Retina (tissue), 1 donor: ENCODE results near the gene PIGQ.

Experiments
- DNase-seq: peaks from one replicate; pipeline ENCODE4 v3.0.0-alpha.2; 2016

The PIGQ gene

DNA sequence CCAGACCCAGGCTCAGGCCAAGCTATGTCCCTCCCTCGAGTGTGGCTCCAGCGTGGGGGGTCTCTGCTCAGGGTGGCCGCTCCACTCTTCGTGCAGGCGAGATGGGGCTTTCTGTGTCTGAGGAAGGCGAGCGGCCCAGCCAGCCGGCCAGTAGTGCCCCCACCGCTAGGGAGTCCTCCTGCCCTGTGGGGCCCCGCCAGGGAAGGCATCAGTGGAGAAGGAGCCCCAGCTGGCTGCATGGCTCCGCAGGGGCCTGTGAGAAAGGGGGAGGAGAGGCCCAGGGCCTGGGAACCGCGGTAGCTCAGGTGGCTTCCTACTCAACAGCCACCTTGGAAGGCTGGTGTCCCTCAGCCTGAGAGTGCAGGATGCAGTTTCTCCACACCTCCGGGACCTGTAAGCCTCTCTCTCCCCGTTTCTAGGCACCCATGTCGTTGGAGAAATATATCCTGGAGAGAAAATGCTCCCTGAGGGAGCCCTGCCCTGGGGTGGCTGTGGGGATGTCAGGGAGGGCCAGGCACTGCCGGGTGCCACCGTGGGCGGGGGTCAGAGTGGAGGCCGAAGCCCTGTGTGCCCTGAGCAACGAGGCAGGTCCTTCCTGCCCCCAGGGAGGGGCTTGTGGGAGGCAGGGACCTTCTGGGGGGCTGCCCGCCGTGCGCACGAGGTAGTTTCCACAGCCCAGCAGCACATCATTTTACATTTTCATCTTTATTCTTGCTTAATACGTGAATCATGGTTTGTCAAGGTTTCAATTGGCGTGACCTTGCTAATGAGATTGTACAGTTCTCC, 3.3 kb downstream of the PIGQ start:
- no peak for DNase-seq

DNA sequence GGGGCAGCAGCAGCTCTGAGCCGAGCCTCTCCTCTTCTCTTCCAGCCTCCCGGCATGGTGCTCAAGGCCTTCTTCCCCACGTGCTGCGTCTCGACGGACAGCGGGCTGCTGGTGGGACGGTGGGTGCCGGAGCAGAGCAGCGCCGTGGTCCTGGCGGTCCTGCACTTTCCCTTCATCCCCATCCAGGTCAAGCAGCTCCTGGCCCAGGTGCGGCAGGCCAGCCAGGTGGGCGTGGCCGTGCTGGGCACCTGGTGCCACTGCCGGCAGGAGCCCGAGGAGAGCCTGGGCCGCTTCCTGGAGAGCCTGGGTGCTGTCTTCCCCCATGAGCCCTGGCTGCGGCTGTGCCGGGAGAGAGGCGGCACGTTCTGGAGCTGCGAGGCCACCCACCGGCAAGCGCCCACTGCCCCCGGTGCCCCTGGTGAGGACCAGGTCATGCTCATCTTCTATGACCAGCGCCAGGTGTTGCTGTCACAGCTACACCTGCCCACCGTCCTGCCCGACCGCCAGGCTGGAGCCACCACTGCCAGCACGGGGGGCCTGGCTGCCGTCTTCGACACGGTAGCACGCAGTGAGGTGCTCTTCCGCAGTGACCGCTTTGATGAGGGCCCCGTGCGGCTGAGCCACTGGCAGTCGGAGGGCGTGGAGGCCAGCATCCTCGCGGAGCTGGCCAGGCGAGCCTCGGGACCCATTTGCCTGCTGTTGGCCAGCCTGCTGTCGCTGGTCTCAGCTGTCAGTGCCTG, 4.4 kb downstream of the PIGQ start:
- no peak for DNase-seq

- DNase-seq = no peak
These were observed 5.8 kb downstream of the PIGQ start for GRCh38 chr16:575354-576196.

- DNase-seq = no peak
These were observed 6.5 kb downstream of the PIGQ start for GRCh38 chr16:576197-576822.

GRCh38 chr16:576823-577201, 7.0 kb downstream of the PIGQ start:
- no peak for DNase-seq

GRCh38 chr16:577796-578195, 8.0 kb downstream of the PIGQ start:
- no peak for DNase-seq

- no peak for DNase-seq
These were observed 8.6 kb downstream of the PIGQ start for GRCh38 chr16:578232-578869.

- peak; percentile 55 for DNase-seq
These were observed 9.2 kb downstream of the PIGQ start for GRCh38 chr16:578870-579405.

GRCh38 chr16:580141-580945, 10.6 kb downstream of the PIGQ start:
- no peak for DNase-seq

DNA sequence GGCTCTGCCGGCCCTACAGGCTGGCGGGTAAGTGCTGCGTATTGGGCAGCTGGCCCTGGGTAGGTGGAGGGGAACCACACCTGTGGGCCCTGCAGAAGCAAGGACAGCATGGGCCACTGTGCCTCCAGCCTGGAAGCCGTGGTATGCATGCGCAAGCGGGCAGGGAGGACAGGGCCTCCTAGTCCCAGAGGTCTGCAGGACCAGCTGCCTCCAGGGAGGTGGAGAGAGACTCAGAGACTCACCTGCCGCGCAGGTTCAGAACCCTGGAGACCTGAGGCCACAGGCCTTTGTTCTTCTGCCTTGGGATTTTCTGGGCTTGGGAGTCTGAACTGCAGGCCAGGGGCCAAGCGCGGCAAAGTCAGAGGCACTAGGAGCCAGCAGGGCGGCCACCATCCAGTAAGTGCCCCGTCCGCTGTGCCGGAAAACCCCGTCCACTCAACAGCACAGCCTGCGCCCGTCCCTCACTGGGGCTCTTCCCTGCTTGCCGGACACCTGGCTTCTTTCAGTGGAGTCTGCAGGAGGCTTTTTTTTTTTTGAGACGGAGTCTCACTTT, 11.3 kb downstream of the PIGQ start:
- DNase-seq = no peak

GRCh38 chr16:582218-582613, 12.4 kb downstream of the PIGQ start:
- no peak for DNase-seq

GRCh38 chr16:582614-583331, 13.0 kb downstream of the PIGQ start:
- DNase-seq = no peak

- no peak for DNase-seq
These were observed 13.7 kb downstream of the PIGQ start for GRCh38 chr16:583470-583814.

- no peak for DNase-seq
These were observed 14.2 kb downstream of the PIGQ start for GRCh38 chr16:583815-584591.

DNA sequence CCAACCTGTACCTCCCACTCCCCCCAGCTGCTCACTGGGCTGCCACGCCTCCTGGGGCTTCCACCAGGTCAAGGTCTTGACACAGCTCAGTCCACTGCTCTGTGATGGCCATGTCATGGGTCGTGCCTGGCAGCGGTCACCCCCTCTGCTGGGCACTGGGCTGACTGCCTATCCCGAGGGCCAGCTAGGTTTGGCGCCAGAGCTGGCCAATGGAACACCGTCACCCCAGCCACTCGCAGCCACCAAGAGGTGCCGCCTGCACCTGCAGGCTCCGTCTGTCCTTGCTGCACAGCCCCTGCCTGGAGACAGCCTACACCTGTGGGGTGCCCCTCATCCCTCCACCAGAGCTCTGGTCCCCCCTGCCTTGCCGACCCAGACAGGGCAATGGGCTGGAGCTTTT, 15.6 kb downstream of the PIGQ start:
- no peak for DNase-seq

GRCh38 chr16:586047-586644, 16.4 kb downstream of the PIGQ start:
- DNase-seq = no peak

- DNase-seq = no peak
These were observed 17.1 kb downstream of the PIGQ start for GRCh38 chr16:586645-587590.

- peak; percentile 73 for DNase-seq
These were observed 18.8 kb downstream of the PIGQ start for GRCh38 chr16:588639-588888.
